Epithelial cell of prostate (primary cell): Measurements from ENCODE around the gene ANKRD53.

Experiments
- DNase-seq: peaks from one replicate; pipeline ENCODE4 v3.0.0-alpha.2; 2011; ENCODE audit warnings: low read depth, low spot score
- H3K27ac ChIP-seq: fragments of 450-650 bp; 2 replicates; pipeline ENCODE4 v1.5.1; 2017; ENCODE audit warnings: mild to moderate bottlenecking

ANKRD53 gene

GRCh38 chr2:70964596-70965386 is 13.6 kb upstream of the ANKRD53 start:
- no peak overlapping the region for H3K27ac ChIP-seq
- no peak for DNase-seq

GRCh38 chr2:70965506-70965905 is 12.9 kb upstream of the ANKRD53 start:
- DNase-seq, result no peak
- no peak overlapping the region for H3K27ac ChIP-seq

GRCh38 chr2:70966681-70967080 is 11.7 kb upstream of the ANKRD53 start:
- no peak overlapping the region for H3K27ac ChIP-seq
- DNase-seq, result no peak

DNA sequence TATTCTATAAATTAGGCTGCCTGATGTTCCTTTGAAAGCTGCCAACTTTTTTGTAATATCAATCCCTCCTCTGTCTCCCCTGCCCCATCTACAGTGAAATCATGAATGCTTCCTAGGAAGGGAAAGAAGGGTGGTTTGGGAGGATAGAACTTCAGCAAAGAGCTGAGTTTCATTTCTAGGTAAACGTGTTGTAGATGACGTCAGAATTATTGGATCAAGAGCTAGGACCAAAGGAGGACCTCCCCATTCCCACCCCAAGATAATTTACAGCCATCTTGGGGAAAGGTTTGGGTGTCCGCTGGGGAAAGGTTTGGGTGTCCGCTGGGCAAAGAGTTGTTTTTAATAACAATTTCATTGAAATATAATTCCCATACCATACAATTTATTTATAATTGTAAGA is 11.2 kb upstream of the ANKRD53 start:
- no peak overlapping the region for H3K27ac ChIP-seq
- no peak for DNase-seq

DNA sequence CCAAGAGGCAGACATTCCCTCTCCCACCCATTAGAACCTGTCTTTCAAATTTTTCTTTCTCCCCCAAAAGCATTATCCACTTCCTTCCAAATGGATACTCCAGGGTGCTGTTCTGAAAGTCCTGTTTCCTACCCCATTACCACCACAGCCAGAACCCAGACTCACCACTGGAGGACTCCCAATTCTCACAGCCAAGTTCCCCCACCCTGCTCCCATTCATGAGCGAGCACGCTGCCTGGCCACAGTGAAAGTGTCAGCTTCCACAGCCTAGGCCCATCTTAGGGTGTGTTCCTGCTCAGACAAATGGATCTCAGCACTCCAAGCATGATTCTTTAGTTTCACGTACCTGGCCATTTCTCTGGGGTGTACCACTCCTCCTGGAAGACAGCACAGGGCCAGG is 3.8 kb upstream of the ANKRD53 start:
- no peak overlapping the region for H3K27ac ChIP-seq
- DNase-seq, result no peak

GRCh38 chr2:70975237-70975636 is 3.2 kb upstream of the ANKRD53 start:
- no peak overlapping the region for H3K27ac ChIP-seq
- DNase-seq, result no peak

DNA sequence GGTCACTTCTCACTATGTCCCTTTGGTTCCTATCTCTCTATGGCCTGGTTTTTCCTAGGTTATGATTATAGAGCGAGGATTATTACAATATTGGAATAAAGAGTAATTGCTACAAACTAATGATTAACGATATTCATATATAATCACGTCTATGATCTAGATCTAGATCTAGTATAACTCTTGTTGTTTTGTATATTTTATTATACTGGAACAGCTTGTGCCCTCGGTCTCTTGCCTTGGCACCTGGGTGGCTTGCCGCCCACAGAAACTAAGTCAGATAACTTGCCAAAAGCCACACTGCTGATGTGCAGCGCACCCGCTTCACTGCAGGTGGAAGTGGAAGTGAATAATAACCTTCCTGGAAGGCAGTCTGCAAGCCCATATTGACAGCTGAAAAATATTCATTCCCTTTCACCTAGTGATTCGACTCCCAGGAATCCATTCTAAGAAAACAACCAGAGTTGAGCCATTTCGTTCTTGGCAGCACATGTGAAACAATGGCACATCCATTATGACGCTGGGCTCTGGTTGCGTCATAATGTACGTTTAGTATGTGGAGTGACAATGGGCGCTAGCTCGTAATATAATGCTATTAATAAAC is 725 bp upstream of the ANKRD53 start:
- peak overlapping the region; percentile 26 for H3K27ac ChIP-seq
- DNase-seq, result peak; percentile 56

DNA sequence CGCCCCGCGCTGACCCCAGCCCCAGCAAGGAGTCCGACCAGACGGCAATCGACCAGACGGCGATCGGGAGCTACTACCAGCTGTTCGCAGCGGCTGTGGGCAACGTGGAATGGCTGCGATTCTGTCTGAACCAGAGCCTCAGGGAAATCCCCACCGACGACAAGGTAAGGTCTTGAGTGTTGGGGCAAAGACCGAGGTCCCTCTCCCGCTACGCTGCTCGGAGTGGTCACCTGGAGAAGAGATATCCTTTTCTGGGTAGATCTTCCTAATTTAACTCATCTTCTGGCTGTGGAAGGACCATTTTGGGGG is 704 bp downstream of the ANKRD53 start:
- H3K27ac ChIP-seq, result no peak overlapping the region
- DNase-seq, result no peak

DNA sequence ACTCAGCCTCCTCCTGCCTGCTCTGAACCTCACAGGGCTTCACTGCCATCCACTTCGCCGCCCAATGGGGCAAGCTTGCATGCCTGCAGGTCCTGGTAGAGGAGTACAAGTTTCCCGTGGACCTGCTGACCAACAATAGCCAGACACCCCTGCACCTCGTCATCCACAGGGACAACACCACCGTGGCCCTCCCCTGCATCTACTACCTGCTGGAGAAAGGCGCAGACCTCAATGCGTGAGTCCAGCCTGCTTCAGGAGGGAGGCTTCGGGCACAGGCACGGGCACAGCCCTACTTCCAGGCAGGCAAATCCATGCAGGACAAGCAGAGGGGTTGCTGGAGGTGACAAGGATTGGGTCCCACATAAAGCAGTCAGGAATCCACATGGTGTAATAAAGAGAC is 1.2 kb downstream of the ANKRD53 start:
- H3K27ac ChIP-seq, result no peak overlapping the region
- DNase-seq, result no peak

DNA sequence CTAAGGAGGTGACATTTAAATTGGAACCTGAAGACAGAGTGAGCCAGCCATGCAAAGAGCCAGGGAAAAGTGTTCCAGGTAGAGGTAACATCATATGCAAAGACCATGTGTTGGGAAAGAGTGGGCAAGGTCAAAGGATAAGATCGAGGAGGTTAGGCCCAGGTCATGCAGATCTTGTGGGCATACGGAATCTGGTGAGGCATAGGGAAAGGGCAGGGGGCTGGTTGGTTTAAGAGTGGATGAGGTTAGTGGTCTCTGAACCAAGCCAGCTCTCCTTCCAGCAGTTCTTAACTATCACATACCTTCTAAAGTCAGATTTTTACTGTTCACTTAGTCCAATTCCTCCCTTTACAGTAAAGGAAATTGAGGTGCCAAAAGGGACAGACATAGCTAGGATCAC is 3.0 kb downstream of the ANKRD53 start:
- H3K27ac ChIP-seq, result no peak overlapping the region
- no peak for DNase-seq

GRCh38 chr2:70981866-70982810 is 3.7 kb downstream of the ANKRD53 start:
- H3K27ac ChIP-seq, result no peak overlapping the region
- no peak for DNase-seq

DNA sequence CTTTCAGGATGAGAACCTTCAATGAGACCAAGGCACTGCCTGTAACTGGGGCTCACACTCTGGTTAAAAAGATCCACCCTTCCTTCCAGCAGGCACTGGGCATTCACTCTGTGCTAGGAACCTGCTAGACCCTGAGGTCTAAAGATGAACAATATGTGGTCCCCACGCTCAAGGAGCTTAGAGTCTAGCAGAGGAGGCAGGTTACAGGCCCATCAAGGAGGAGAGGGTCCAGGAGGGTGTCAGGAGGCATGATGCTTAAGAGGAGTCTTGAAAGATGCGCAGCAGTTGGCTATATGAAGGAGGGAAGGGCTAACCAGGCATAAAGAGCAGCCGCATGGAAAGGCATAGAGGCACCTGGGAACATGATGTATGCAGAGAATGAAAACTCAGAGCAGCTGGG is 4.5 kb downstream of the ANKRD53 start:
- DNase-seq, result no peak
- no peak overlapping the region for H3K27ac ChIP-seq

GRCh38 chr2:70983506-70984227 is 5.2 kb downstream of the ANKRD53 start:
- no peak overlapping the region for H3K27ac ChIP-seq
- no peak for DNase-seq

GRCh38 chr2:70984228-70984575 is 5.8 kb downstream of the ANKRD53 start:
- DNase-seq, result no peak
- H3K27ac ChIP-seq, result no peak overlapping the region

DNA sequence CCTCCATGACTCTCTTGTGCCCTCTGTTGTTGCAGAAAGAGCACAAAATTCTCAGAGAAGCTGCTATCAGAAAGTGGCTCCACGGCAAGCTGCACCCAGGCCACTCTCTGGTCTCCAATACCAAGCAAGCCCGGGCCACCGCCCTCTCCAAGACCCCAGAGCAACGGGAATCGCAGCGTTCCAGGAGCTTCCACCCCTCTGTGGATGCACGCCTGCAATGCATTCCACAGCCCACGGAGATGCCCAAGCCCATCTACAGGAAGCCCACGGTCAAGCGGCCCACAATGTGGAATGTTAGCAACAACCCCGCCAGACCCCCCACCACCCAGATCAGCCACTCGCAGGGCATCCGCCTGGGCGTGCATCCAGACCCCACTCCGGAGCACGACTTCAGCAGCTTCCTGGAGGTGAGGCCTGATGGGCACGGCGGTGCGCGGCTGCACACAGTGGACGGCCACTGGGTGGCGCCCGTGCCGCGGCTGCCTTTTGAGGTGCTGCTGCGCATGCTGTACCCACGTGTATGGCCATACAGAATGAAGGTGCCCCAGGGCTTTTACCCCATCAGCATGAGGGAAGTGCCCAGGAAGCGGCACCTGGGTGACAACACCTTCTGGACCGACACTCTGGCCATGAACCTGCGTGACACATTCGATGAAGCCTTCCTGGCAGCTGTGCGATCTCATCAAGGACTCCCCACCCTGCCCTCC is 6.3 kb downstream of the ANKRD53 start:
- DNase-seq, result no peak
- no peak overlapping the region for H3K27ac ChIP-seq

- DNase-seq, result no peak
- H3K27ac ChIP-seq, result no peak overlapping the region
Observed at GRCh38 chr2:70985283-70985688, 6.9 kb downstream of the ANKRD53 start.

DNA sequence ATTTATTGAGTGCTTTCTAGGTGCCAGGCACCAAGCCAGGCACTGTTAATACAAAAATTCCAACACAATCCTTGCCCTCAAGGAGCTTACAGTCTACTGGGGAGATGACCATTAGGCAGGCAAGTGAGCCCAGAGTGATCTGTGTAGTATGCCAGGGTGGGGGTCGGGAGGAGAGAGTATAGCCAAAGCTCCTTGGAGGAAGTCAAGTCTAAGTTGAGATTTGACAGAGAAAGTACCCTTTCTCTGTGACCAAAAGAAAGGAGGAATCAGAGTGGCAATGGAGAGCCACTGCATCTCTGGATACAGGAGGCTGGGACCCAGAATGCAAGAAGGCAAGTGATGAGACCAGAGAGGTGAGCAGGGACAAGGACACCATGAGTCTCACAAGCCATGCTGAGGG is 7.5 kb downstream of the ANKRD53 start:
- H3K27ac ChIP-seq, result no peak overlapping the region
- no peak for DNase-seq

GRCh38 chr2:70986499-70987189 is 8.2 kb downstream of the ANKRD53 start:
- no peak for DNase-seq
- no peak overlapping the region for H3K27ac ChIP-seq

GRCh38 chr2:70987386-70987785 is 9.0 kb downstream of the ANKRD53 start:
- H3K27ac ChIP-seq, result no peak overlapping the region
- DNase-seq, result no peak
